GM21723 (cell line): ENCODE results near the gene TBX2.
A peak's percentile ranks its signal among the peaks of the same experiment; 100 is the strongest.

Source experiments
- ATAC-seq: cut with Tn5 transposase; IDR thresholded peaks from one replicate; pipeline ENCODE4 v1.9.1; 2021; ENCODE audit warnings: mild to moderate bottlenecking, moderate library complexity; ENCODE audit not compliant: unreplicated experiment

TBX2 gene

GRCh38 chr17:61412860-61413660 lies 13.4 kb downstream of the TBX2 start:
- ATAC-seq: no peak

DNA sequence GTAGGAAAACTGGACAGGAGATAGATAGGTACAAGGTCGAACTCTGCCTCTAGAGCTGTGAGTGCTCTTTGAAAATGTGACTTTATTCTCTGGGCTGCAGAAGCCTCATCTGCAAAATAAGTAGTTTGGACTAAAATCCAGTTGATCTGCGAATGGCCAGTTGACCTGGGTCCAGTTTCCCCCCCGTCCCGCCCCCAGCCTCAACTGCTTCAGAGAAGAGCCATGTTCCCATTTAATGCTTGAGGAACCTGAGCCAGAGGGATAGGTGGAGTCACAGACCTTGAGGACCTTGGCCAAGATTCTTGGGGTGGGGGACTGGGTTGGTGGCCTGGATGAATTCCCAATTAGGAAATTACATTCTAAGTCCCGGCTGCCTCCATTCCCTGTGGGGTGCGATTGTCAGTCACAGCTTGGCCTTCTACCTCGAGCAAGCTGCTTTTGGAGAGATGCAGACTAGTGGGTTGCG lies 14.1 kb downstream of the TBX2 start:
- no peak for ATAC-seq

DNA sequence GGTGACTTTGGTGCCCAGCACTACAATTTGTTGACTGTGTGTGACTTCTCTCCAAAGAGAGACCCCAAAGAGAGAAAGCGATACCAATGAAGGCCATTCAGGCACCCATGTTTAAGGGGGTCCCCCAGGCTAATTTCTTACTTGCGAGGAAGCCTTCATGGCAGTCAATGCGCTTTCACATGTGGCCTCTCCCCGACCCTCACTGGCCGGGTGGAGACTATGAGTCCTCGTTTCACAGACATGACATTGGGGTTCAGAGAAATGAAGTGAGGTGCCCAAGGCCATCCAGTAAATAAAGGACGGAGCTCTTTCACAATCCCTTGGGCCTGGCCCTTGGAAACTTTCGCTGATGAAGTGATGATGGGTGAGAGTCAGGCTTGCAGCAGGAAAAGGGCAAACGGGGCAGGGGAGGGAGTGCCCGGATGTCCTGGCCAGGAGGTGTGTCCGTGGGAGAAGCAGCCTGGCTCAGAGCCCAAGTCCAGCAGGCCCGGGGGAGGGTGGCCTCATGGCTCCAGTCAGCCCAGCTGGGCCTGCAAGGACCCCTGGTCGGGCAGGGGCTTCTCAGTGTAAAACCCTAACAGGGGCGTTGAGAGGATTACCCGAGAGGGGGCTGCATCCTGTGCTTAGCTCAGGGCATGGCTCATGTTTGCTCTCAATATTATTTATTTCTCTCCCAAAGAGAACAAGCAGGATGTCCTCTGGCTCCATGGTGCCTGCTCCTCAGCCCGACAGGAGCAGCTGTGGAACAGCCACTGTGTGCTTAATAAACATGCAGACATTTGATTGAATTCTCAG lies 14.7 kb downstream of the TBX2 start:
- no peak for ATAC-seq

GRCh38 chr17:61414936-61415251 lies 15.3 kb downstream of the TBX2 start:
- no peak for ATAC-seq

GRCh38 chr17:61415374-61416210 lies 15.9 kb downstream of the TBX2 start:
- ATAC-seq: no peak

DNA sequence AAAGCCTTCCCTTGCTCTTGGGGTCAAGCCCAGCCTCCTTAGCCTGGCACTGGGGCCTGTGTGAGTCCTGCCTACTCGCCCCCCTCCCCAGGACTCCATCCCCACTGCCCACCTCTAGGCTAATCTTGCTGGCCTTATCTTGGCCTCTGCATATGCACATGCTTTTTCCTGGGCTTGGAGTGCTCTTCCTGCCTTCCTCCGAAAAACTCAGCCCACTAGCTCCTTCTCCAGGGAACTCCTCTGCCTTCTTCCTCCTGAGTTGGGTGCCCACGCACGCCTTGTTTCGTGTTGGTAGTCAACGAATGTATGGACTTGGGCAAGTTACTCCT lies 16.5 kb downstream of the TBX2 start:
- ATAC-seq: no peak

DNA sequence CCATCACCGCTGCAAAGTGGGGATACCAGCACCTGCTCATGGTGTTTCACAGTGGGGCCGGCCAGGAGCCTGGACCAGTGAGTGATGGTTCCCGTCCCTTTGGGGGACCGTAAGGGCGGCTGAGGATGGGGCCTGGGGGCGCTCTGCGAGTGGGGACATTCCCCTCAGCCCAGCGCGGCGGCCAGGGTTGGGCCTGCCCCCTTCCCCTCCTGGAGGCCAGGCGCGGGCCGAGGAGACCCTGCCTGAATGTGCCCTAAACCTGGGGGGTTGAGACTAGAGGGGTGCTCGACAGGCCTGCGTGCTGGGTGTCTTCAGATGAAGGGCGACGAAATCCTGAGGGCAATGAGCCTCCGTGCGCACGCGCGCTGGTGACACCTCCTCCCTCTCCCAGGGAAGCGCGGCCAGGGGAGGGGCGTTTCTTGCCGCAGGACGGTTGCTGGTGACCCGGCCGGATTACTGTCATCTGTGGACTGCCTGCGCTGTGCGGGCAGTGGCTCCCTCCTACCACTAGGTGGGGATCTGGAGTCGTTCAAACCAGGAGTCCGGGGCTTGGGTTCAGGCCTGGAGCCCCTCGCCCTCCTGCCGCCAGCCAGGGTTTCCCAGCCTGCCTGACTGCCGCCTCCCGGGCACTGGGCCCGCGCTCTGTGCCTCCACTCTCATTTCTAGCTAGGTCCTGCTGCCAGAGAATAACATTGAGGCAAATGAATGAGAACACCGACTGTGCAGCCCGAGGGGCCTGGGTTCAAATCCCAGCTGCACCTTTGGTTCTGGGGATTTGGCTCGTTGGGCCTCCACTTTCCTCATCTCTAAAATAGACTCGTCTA lies 17.1 kb downstream of the TBX2 start:
- ATAC-seq: peak; percentile 45

- no peak for ATAC-seq
These were observed 18.8 kb downstream of the TBX2 start for GRCh38 chr17:61418449-61418848.

GRCh38 chr17:61419496-61420046 lies 19.9 kb downstream of the TBX2 start:
- ATAC-seq: no peak

DNA sequence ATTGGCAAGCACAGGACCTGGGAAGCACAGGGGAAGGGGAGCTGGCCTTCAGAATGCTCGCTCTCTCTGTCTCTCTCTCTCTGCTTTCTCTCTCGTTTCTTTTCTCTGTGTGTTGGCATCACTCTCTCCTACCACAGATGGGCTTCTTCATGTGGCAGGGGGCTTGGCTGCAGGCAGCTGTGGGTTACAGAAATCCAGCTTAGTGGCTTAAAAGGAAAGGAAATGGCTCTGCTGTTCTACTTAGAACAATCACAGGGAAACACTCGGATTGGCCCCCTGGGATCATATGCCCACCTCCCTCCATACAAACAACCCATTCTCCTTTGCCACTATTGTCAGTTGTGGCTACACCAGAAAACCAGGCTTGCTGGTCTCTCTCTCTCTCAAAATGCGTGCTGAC lies 20.4 kb downstream of the TBX2 start:
- no peak for ATAC-seq

- no peak for ATAC-seq
These were observed 21.2 kb downstream of the TBX2 start for GRCh38 chr17:61420745-61421398.

DNA sequence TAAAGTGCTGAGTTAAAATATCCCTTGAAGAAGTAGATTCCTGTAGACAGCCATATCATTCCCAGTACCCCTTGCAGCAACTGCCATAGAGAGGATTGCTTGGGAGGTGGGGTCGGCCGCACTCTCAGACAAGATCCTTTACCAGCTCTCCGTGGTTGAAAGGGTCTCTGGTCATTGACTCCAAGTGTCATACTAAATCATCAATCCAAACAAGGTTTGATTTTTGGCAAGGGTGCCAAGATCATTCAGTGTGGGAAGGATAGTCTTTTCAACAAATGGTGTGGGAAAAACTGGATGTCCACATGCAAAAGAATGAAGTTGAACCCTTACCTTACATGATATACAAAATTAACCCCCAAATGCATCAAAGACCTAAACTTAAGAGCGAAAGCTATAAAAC lies 21.8 kb downstream of the TBX2 start:
- ATAC-seq: no peak

DNA sequence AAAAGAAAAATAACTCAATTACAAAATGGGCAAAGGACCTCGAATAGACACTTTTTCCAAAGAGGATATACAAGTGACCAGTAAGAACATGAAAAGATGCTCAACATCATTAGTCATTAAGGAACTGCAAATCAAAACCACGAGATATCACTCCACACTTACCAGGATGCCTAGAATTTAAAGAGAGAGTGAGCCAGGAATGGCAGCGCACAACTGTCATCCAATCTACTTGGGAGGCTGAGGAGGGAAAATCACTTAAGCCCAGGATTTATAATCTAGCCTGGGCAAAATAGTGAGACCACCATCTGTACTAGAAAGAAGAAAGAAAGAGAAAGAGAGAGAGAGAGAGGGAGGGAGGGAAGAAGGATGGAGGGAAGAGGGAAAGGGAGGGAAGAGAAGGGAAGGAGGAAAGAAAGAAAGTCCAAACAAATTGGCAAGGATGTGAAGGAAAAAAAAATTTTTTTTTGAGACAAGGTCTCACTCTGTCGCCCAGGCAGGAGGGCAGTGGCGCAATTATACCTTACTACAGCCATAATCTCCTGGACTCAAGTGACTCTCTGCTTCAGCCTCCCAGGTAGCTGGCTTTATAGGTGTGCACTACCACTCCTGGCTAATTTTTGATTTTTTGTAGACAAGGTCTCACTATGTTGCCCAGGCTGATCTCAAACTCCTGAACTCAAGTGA lies 22.6 kb downstream of the TBX2 start:
- no peak for ATAC-seq

- no peak for ATAC-seq
These were observed 23.2 kb downstream of the TBX2 start for GRCh38 chr17:61422869-61423268.

GRCh38 chr17:61423967-61424649 lies 24.5 kb downstream of the TBX2 start:
- no peak for ATAC-seq

GRCh38 chr17:61425682-61426481 lies 26.2 kb downstream of the TBX2 start:
- ATAC-seq: no peak

- ATAC-seq: no peak
These were observed 27.1 kb downstream of the TBX2 start for GRCh38 chr17:61426482-61427304.
